ENCODE data around the gene CISH.

DNA sequence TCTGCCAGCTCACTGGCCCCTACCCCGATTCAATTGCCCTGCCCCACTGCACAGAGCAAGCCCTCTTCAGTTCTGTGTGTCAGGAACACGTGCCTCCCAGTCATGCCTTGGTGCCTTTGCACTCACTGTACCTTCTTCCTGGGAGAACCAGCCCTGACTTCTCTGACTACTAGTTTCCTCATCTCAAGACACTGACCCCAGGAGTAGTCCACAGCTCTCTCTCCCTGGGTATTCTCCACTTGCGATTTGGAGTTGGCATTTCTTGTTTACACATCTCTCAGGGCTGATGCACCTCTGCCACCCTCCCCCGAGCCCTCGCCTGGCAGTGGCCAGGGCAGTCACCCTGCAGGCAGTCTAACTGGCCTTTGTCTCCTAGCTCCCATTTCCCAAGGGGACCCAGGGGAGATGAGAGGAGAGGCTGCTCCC lies 5.7 kb downstream of the CISH start:
- TF ChIP-seq, protein P1, sequence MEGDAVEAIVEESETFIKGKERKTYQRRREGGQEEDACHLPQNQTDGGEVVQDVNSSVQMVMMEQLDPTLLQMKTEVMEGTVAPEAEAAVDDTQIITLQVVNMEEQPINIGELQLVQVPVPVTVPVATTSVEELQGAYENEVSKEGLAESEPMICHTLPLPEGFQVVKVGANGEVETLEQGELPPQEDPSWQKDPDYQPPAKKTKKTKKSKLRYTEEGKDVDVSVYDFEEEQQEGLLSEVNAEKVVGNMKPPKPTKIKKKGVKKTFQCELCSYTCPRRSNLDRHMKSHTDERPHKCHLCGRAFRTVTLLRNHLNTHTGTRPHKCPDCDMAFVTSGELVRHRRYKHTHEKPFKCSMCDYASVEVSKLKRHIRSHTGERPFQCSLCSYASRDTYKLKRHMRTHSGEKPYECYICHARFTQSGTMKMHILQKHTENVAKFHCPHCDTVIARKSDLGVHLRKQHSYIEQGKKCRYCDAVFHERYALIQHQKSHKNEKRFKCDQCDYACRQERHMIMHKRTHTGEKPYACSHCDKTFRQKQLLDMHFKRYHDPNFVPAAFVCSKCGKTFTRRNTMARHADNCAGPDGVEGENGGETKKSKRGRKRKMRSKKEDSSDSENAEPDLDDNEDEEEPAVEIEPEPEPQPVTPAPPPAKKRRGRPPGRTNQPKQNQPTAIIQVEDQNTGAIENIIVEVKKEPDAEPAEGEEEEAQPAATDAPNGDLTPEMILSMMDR (IDR thresholded peaks at IDR 0.05) = no peak
- no peak for TF ChIP-seq POLR2A (IDR thresholded peaks at IDR 0.05)

Measured in testis (tissue), 2 donors.